ENCODE measurements around the gene FBXO41. TPM values are rescaled to one million over a fixed set of nuclear protein-coding genes. Genes with fewer than 3 reads are reported as not detected.

FBXO41 gene
- total and polyA plus RNA-seq, 10 of the 15 experiments (the other 5 are each of a cell fraction or from before 2014, with no cell fraction given) = 1.9 to 38.9 (median 11.3) TPM

GRCh38 chr2:73293534-73294171 is 9.4 kb upstream of the FBXO41 start, which contains the start of gene EGR4 (continued):
- TF ChIP-seq MXI1 (IDR thresholded peaks at IDR 0.05; ENCODE audit: low read depth, low read length) (peak; percentile 27; the same call in 1 of the 2 replicates), ELK1 (IDR thresholded peaks at IDR 0.05; ENCODE audit: low read depth, low read length) (peak; percentile 98), ZNF207 (IDR thresholded peaks at IDR 0.05; ENCODE audit: borderline replicate concordance) (no peak), SP1 (IDR thresholded peaks at IDR 0.05; ENCODE audit: low read depth, low read length) (no peak), ATF2 (IDR thresholded peaks at IDR 0.05; ENCODE audit: low read length) (no peak), SMARCA5 (IDR thresholded peaks at IDR 0.05) (0 out of 2 replicates have a peak, but pooled peaks have one; percentile 35), CHD1 (IDR thresholded peaks at IDR 0.05; ENCODE audit: low read depth, low read length) (no peak), ATF3 (IDR thresholded peaks at IDR 0.05; ENCODE audit: borderline replicate concordance, extremely low read depth, low read depth, low read length) (no peak), RAD51 (IDR thresholded peaks at IDR 0.05) (no peak), EED (IDR thresholded peaks at IDR 0.05; ENCODE audit: low read depth) (no peak), SREBF2 (IDR thresholded peaks at IDR 0.05; ENCODE audit: low read length) (no peak), E4F1 (IDR thresholded peaks at IDR 0.05; ENCODE audit: borderline replicate concordance, partially characterized antibody) (no peak), NFIC (IDR thresholded peaks at IDR 0.05; ENCODE audit: low read depth, low read length) (no peak), DPF2 (IDR thresholded peaks at IDR 0.05) (0 out of 2 replicates have a peak, but pooled peaks have one; percentile 27), BMI1 (IDR thresholded peaks at IDR 0.05; ENCODE audit: borderline replicate concordance) (no peak), JUND (IDR thresholded peaks at IDR 0.05; ENCODE audit: low read depth, low read length) (no peak), CBX3 (IDR thresholded peaks at IDR 0.05; ENCODE audit: borderline replicate concordance, low read depth) (no peak), RCOR1 (conservative IDR thresholded peaks at IDR 0.05; ENCODE audit: low read depth, low read length) (0 out of 2 replicates have a peak, but pooled peaks have one; percentile 61), RUNX3 (IDR thresholded peaks at IDR 0.05; ENCODE audit: low read length) (peak; percentile 31; the same call in 1 of the 2 replicates), SRF (IDR thresholded peaks at IDR 0.05; ENCODE audit: low read depth in 2 of 2, low read length in 2 of 2) (peak; percentile 99), CEBPZ (IDR thresholded peaks at IDR 0.05; ENCODE audit: low read depth, low read length) (no peak), SMAD1 (IDR thresholded peaks at IDR 0.05; ENCODE audit: low read depth, partially characterized antibody) (no peak), SUZ12 (IDR thresholded peaks at IDR 0.05; ENCODE audit: unreplicated experiment) (no peak)

Data from GM12878 (cell line).